Adipocyte (in vitro differentiated cells): ENCODE data around the gene HSD17B11.
"Not testable (repeated sequence)": the region's sequence is repeated elsewhere in the genome, so short reads cannot be mapped to it uniquely, and the experiment has no call there.

ENCODE experiments used
- DNase-seq: peaks from one replicate; pipeline ENCODE4 v3.0.0-alpha.2; 2015; ENCODE audit warnings: low read depth
- H3K27me3 ChIP-seq: replicated peaks from 2 replicates; pipeline ENCODE4 v1.7.0; 2013; ENCODE audit warnings: mild to moderate bottlenecking, low read length, moderate library complexity; ENCODE audit not compliant: control insufficient read depth, insufficient read depth
- H3K36me3 ChIP-seq: 2 replicates; pipeline ENCODE4 v1.7.0; 2013; ENCODE audit warnings: low read length, mild to moderate bottlenecking, moderate library complexity; ENCODE audit not compliant: control insufficient read depth, insufficient read depth, severe bottlenecking
- H3K4me1 ChIP-seq: 2 replicates; pipeline ENCODE4 v1.7.0; 2013; ENCODE audit warnings: mild to moderate bottlenecking, low read length, moderate library complexity; ENCODE audit not compliant: control insufficient read depth, insufficient read depth
- H3K4me3 ChIP-seq: 2 replicates; pipeline ENCODE4 v1.7.0; 2013; ENCODE audit warnings: mild to moderate bottlenecking, low read length, moderate library complexity
- H3K9ac ChIP-seq: 2 replicates; pipeline ENCODE4 v1.7.0; 2013; ENCODE audit warnings: mild to moderate bottlenecking, low read length, moderate library complexity
- H3K9me3 ChIP-seq: 2 replicates; pipeline ENCODE4 v1.7.0; 2013; ENCODE audit warnings: mild to moderate bottlenecking, low read length, moderate library complexity; ENCODE audit not compliant: control insufficient read depth

HSD17B11 gene

DNA sequence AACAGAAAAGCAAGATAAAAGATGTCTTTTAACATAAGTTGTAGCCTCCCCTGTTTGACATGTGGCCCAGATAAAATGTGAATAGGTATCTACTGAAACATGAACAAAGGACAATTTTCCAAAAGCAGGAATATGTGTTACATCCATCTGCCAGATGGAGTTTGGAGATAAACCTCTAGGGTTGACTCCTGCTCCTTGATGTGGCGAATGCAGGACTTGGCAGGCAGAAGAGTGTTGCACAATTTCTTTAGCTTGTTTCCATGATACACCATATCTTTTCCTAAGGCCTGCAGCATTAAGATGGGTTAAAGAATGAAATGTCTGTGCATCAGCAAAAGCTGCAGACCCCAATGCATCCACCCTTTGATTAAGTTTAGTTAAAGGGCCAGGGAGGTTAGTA is 12.7 kb upstream of the HSD17B11 start:
- DNase-seq: peak; percentile 58
- H3K9me3 ChIP-seq, H3K36me3 ChIP-seq, H3K9ac ChIP-seq, H3K4me3 ChIP-seq, H3K4me1 ChIP-seq, H3K27me3 ChIP-seq: not testable (repeated sequence)

DNA sequence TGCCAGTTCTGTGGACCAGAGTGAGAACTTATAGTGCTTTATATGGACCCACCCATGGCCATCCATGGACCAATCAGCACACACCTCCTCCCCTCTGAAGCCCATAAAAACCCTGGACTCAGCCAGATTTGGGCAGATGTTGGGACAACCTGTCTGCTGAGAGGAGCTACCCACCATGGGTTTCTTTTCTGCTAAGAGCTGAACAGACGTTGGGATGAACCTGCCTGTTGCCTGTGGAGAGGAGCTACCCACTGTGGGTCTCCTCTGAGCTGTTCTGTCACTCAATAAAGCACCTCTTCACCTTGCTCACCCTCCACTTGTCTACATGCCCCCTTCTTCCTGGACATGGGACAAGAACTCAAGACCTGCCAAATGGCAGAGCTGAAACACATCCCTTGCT is 9.0 kb upstream of the HSD17B11 start:
- Histone ChIP-seq H3K4me1 (no peaks in the 10 kb centered on the region), H3K9me3 (peaks cover 5% of the 10 kb centered on the region), H3K27me3 (no peaks in the 10 kb centered on the region), H3K4me3 (no peak overlapping the region), H3K36me3 (no peaks in the 10 kb centered on the region), H3K9ac (no peak overlapping the region)
- DNase-seq: no peak

DNA sequence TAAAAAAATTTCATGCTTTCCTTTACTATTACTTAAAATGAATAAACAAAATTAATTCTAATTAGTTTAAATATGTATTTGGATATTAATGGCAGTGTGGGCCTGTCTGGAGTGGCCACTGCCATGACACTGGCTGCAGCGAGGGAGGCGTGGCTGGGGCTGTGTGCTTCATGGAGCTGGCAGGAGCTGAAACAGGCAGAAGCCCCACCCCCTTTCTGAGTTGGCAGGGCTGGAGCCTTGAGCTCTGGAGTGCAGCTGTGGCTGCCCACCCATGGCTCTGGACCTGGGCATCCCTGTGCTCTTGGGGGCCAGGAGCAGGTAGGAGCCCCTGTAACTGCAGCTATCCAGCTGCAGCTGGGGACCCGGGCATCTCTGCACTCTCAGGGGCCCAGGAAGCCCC is 8.2 kb upstream of the HSD17B11 start:
- DNase-seq: no peak

DNA sequence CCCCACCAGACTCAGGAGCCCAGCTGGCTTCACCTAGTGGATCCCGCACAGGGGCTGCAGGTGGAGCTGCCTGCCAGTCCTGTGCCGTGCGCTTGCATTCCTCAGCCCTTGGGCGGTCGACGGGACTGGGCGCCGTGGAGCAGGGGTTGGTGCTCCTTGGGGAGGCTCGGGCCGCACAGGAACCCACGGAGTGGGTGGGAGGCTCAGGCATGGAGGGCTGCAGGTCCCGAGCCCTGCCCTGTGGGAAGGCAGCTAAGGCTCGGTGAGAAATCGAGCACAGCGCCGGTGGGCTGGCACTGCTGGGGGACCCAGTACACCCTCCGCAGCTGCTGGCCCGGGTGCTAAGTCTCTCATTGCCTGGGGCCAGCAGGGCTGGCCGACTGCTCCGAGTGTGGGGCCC is 4.9 kb upstream of the HSD17B11 start:
- not testable (repeated sequence) for H3K4me3 ChIP-seq, H3K4me1 ChIP-seq, H3K9me3 ChIP-seq, H3K9ac ChIP-seq, DNase-seq, H3K27me3 ChIP-seq, H3K36me3 ChIP-seq

More for the DNA sequence above, 8.2 kb upstream of the HSD17B11 start:
- H3K9ac ChIP-seq: no peak overlapping the region
- H3K4me3 ChIP-seq: no peak overlapping the region
- H3K4me1 ChIP-seq: no peaks in the 10 kb centered on the region
- no peaks in the 10 kb centered on the region for H3K27me3 ChIP-seq
- H3K9me3 ChIP-seq: peaks cover 5% of the 10 kb centered on the region
- H3K36me3 ChIP-seq: no peaks in the 10 kb centered on the region

DNA sequence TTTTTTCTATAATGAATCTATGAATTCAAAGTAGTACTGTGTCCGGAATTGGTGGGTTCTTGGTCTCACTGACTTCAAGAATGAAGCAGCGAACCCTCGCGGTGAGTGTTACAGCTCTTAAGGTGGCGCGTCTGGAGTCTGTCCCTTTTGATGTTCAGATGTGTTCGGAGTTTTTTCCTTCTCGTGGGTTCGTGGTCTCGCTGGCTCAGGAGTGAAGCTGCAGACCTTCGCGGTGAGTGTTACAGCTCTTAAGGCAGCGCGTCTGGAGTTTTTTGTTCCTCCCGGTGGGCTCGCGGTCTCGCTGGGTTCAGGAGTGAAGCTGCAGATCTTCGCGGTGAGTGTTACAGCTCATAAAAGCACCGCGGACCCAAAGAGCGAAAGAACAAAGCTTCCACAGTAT is 4.1 kb upstream of the HSD17B11 start:
- H3K36me3 ChIP-seq, H3K9me3 ChIP-seq, H3K4me3 ChIP-seq, DNase-seq, H3K27me3 ChIP-seq, H3K4me1 ChIP-seq, H3K9ac ChIP-seq: not testable (repeated sequence)

DNA sequence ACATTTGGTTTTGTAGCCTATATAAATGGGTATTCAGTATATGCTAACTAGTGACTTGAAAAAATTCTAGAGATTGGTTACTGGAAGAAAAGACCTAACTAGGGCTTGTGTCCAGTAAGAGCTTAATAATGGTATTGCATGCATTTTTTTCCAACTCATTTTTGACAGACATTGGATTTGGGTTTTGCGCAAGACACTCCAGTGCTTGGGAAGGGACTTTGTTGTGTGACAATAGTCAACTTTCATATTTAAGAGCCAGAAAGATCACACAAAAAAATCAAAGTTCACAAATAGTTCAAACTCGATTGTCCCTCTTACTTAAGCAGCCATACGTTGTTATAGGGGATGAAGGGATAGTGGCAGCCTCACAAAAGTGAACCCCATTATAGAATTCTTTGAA is 1.2 kb upstream of the HSD17B11 start:
- H3K36me3 ChIP-seq: no peaks in the 10 kb centered on the region
- H3K9ac ChIP-seq: peak overlapping the region; percentile 92
- H3K27me3 ChIP-seq: no peaks in the 10 kb centered on the region
- DNase-seq: no peak
- H3K4me1 ChIP-seq: peaks cover 8% of the 10 kb centered on the region
- peaks cover 4% of the 10 kb centered on the region for H3K9me3 ChIP-seq
- H3K4me3 ChIP-seq: no peak overlapping the region

DNA sequence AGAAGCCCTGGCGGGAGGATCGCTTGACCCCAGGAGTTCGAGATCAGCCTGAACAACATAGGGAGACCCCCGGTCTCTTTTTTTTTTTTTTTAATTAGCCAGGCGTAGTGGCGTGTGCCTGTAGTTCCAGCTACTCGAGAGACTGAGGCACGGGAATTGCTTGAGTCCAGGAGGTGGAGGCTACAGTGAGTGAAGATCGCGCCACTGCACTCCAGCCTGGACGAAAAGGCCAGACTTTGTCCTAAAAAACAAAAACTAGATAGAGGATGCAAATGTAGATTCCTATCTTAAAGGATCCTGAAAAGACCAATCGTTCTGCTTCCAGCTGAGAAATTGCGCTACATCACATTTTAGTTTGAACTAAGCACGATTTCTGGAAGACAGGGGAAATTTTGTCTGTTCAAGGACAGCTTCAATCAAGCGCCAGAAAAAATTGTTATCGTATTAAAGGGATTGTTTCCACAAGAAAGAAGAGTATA is 627 bp upstream of the HSD17B11 start:
- no peaks in the 10 kb centered on the region for H3K27me3 ChIP-seq
- no peaks in the 10 kb centered on the region for H3K36me3 ChIP-seq
- DNase-seq: no peak
- H3K9me3 ChIP-seq: peaks cover 4% of the 10 kb centered on the region
- peak overlapping the region; percentile 92 for H3K9ac ChIP-seq
- peak overlapping the region; percentile 91 for H3K4me3 ChIP-seq
- peaks cover 8% of the 10 kb centered on the region for H3K4me1 ChIP-seq

DNA sequence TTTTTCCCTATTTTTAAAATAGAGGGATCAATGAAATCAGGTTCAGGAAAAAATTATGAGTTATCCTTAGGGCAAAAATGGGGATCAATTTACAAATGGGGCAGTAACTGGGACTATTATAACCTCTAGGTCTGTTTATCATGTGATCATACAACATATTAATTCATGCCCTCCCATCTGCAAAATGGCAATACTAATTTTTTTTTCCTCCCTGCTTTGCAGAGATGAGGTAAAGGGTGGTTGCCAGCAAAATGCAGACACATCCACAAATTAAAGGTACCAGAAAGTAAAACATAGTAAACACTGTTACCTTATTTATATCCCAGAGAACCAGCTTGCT is 467 bp downstream of the HSD17B11 start:
- H3K27me3 ChIP-seq: no peaks in the 10 kb centered on the region
- peak overlapping the region; percentile 91 for H3K4me3 ChIP-seq
- peaks cover 8% of the 10 kb centered on the region for H3K4me1 ChIP-seq
- H3K9ac ChIP-seq: peak overlapping the region; percentile 92
- peaks cover 4% of the 10 kb centered on the region for H3K9me3 ChIP-seq
- no peaks in the 10 kb centered on the region for H3K36me3 ChIP-seq
- no peak for DNase-seq

DNA sequence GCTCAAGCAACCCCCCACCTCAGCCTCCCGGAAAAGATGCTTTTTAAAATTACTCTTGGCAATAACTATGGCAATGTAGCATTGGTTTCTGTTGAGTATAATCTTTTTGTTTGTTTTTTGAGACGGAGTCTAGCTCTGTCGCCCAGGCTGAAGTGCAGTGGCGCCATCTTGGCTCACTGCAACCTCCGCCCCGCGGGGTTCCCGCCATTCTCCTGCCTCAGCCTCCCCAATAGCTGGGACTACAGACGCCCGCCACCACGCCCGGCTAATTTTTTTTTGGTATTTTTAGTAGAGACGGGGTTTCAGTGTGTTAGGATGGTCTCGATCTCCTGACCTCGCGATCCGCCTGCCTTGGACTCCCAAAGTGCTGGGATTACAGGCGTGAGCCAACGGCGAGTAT is 933 bp downstream of the HSD17B11 start:
- Histone ChIP-seq H3K4me3 (peak overlapping the region; percentile 91), H3K9ac (peak overlapping the region; percentile 92)
- not testable (repeated sequence) for H3K27me3 ChIP-seq, H3K4me1 ChIP-seq, DNase-seq, H3K9me3 ChIP-seq, H3K36me3 ChIP-seq

DNA sequence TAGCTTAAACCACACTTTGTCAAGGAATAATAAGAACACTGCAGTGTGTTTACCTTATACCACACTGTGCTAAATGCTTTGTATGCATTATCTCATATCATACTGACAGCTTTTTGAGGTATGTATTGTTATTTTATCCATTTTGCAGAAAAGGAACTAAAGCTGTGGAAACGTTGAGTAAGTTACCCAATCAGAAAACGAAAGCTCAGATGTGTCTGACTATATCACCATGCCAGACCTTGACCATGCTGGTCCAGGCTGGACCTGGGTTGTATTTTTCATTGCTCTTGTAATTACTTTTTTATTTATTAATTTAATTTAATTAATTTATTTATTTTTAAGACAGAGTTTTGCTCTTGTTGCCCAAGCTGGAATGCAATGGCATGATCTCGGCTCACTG is 2.1 kb downstream of the HSD17B11 start:
- Histone ChIP-seq H3K4me1 (peaks cover 8% of the 10 kb centered on the region), H3K9ac (no peak overlapping the region), H3K36me3 (no peaks in the 10 kb centered on the region), H3K4me3 (peak overlapping the region; percentile 56), H3K27me3 (no peaks in the 10 kb centered on the region), H3K9me3 (peaks cover 4% of the 10 kb centered on the region)
- no peak for DNase-seq

DNA sequence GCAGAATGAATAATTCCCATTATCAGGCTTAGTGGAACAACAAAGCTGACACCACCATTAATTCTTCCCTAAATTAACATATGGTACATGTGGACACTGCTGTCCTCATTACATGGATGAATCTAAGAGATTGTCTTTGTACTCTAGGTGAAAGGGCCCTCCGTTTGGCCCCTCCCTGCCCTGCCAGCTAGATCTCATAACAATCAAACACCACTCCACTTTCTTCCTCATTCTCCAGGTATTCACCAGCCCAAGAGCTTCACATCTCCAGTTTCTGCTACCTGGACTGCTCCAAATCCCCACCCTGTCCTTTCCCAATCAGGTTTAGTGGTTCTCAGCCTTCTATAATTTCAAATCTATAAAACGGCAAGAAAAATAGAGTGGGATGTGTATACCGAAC is 3.8 kb downstream of the HSD17B11 start:
- no peak overlapping the region for H3K4me3 ChIP-seq
- H3K9me3 ChIP-seq: peaks cover 4% of the 10 kb centered on the region
- peaks cover 8% of the 10 kb centered on the region for H3K4me1 ChIP-seq
- no peaks in the 10 kb centered on the region for H3K27me3 ChIP-seq
- no peak for DNase-seq
- H3K36me3 ChIP-seq: no peaks in the 10 kb centered on the region
- no peak overlapping the region for H3K9ac ChIP-seq

DNA sequence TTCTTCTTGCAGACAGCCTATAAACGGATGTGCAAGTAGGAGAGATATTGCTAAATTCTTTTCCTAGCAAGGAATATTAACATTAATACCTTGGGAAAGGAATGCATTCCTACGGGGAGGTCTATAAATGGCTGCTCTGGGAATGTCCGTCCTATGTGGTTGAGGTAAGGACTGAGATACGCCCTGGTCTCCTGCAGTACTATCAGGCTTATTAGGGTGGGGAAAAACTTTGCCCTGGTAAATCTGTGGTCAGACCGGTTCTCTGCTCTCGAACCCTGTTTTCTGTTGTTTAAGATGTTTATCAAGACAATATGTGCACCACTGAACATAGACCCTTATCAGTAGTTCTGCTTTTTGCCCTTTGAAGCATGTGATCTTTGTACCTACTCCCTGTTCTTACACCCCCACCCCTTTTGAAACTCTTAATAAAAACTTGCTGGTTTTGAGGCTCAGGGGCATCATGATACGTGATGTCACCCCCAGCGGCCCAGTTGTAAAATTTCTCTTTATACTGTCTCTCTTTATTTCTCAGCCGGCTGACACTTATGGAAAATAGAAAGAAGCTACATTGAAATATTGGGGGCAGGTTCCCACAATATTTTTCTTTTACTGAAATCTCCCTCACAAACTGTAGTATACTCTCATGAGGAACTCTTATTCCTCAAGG is 6.4 kb downstream of the HSD17B11 start:
- not testable (repeated sequence) for H3K4me1 ChIP-seq, H3K27me3 ChIP-seq, H3K36me3 ChIP-seq, H3K9ac ChIP-seq, H3K4me3 ChIP-seq, DNase-seq, H3K9me3 ChIP-seq
